ENCODE data around the gene UBAC2. TPM values are rescaled to one million over a fixed set of nuclear protein-coding genes. Genes with fewer than 3 reads are reported as not detected.
"Not testable (repeated sequence)": the region's sequence is repeated elsewhere in the genome, so short reads cannot be mapped to it uniquely, and the experiment has no call there.

The UBAC2 gene
- total RNA-seq, 1 experiment from 2014 or later: 96.0 TPM

- in situ Hi-C loops (cut with HindIII; ENCODE audit: low sequenced_read_pairs): no loop called here
- no peak for DNase-seq (ENCODE audit: low spot score)
These were observed 177.0 kb downstream of the UBAC2 start for GRCh38 chr13:99377641-99378040.

GRCh38 chr13:99378985-99379733, 178.5 kb downstream of the UBAC2 start:
- in situ Hi-C loops (cut with HindIII; ENCODE audit: low sequenced_read_pairs): no loop called here
- no peak for DNase-seq (ENCODE audit: low spot score)

- DNase-seq (ENCODE audit: low spot score): no peak
- in situ Hi-C loops (cut with HindIII; ENCODE audit: low sequenced_read_pairs): no loop called here
These were observed 179.5 kb downstream of the UBAC2 start for GRCh38 chr13:99379856-99380801.

GRCh38 chr13:99380921-99381645, 180.4 kb downstream of the UBAC2 start:
- in situ Hi-C loops (cut with HindIII; ENCODE audit: low sequenced_read_pairs): no loop called here
- DNase-seq (ENCODE audit: low spot score): peak; percentile 79

- no peak for DNase-seq (ENCODE audit: low spot score)
- in situ Hi-C loops (cut with HindIII; ENCODE audit: low sequenced_read_pairs): no loop called here
These were observed 181.1 kb downstream of the UBAC2 start for GRCh38 chr13:99381766-99382165.

GRCh38 chr13:99382428-99383133, 181.9 kb downstream of the UBAC2 start:
- in situ Hi-C loops (cut with HindIII; ENCODE audit: low sequenced_read_pairs): no loop called here
- peak; percentile 10 for DNase-seq (ENCODE audit: low spot score)

GRCh38 chr13:99383511-99383921, 182.9 kb downstream of the UBAC2 start:
- in situ Hi-C loops (cut with HindIII; ENCODE audit: low sequenced_read_pairs): no loop called here
- peak; percentile 20 for DNase-seq (ENCODE audit: low spot score)

- no peak for DNase-seq (ENCODE audit: low spot score)
- in situ Hi-C loops (cut with HindIII; ENCODE audit: low sequenced_read_pairs): no loop called here
These were observed 183.3 kb downstream of the UBAC2 start for GRCh38 chr13:99383946-99384345.

- in situ Hi-C loops (cut with HindIII; ENCODE audit: low sequenced_read_pairs): no loop called here
- DNase-seq (ENCODE audit: low spot score): no peak
These were observed 183.8 kb downstream of the UBAC2 start for GRCh38 chr13:99384468-99384867.

- in situ Hi-C loops (cut with HindIII; ENCODE audit: low sequenced_read_pairs): no loop called here
- DNase-seq (ENCODE audit: low spot score): no peak
These were observed 184.5 kb downstream of the UBAC2 start for GRCh38 chr13:99385161-99385560.

- in situ Hi-C loops (cut with HindIII; ENCODE audit: low sequenced_read_pairs): no loop called here
- DNase-seq (ENCODE audit: low spot score): no peak
These were observed 185.3 kb downstream of the UBAC2 start for GRCh38 chr13:99385940-99386339.

- in situ Hi-C loops (cut with HindIII; ENCODE audit: low sequenced_read_pairs): no loop called here
- no peak for DNase-seq (ENCODE audit: low spot score)
These were observed 185.8 kb downstream of the UBAC2 start for GRCh38 chr13:99386495-99386894.

GRCh38 chr13:99386911-99387788, 186.5 kb downstream of the UBAC2 start:
- DNase-seq (ENCODE audit: low spot score): no peak
- in situ Hi-C loops (cut with HindIII; ENCODE audit: low sequenced_read_pairs): no loop called here

GRCh38 chr13:99388334-99388923, 187.8 kb downstream of the UBAC2 start:
- DNase-seq (ENCODE audit: low spot score): no peak
- in situ Hi-C loops (cut with HindIII; ENCODE audit: low sequenced_read_pairs): no loop called here

- in situ Hi-C loops (cut with HindIII; ENCODE audit: low sequenced_read_pairs); DNase-seq (ENCODE audit: low spot score): not testable (repeated sequence)
These were observed 188.4 kb downstream of the UBAC2 start for GRCh38 chr13:99389094-99389493.

GRCh38 chr13:99389520-99390304, 189.1 kb downstream of the UBAC2 start:
- in situ Hi-C loops (cut with HindIII; ENCODE audit: low sequenced_read_pairs): no loop called here
- no peak for DNase-seq (ENCODE audit: low spot score)

GRCh38 chr13:99390601-99391000, 189.9 kb downstream of the UBAC2 start:
- in situ Hi-C loops (cut with HindIII; ENCODE audit: low sequenced_read_pairs): no loop called here

More at GRCh38 chr13:99390601-99391000, 189.9 kb downstream of the UBAC2 start:
- DNase-seq (ENCODE audit: low spot score): no peak

Data from G401 (cell line).